HEK293 (cell line): ENCODE results near the gene TRAT1.

ENCODE experiments used
- CTCF ChIA-PET: fragments of 350-600 bp; formaldehyde crosslinking; extraction: SDS; loops from one replicate; lab custom pipeline; 2021; ENCODE audit warnings: antibody characterized with exemption; lab: Yijun Ruan, JAX
- POLR2A ChIA-PET: fragments of 300-600 bp; formaldehyde crosslinking; extraction: SDS; loops from one replicate; lab custom pipeline; 2020; ENCODE audit warnings: antibody characterized with exemption, inconsistent platforms; lab: Yijun Ruan, JAX
- H3K27ac ChIP-seq: fragments of 200-500 bp; sonication (Bioruptor generic); 2 replicates; pipeline ENCODE4 v1.5.1; 2014; ENCODE audit warnings: low read depth, low read length, control low read depth, inconsistent platforms; ENCODE audit errors: extremely low read depth
- H3K36me3 ChIP-seq, 2 experiments: fragments of 200-500 bp in 1 of 2; sonication (Bioruptor generic) in 1 of 2; 1 replicate in 1 of 2; 2 replicates in 1 of 2; pipeline ENCODE4 v1.5.1; 2014 to 2017; ENCODE audit warnings: inconsistent platforms in 2 of 2, low read length in 2 of 2; ENCODE audit not compliant: control insufficient read depth in 2 of 2, insufficient read depth in 1 of 2
- H3K4me1 ChIP-seq: fragments of 200-500 bp; sonication (Bioruptor generic); 2 replicates; pipeline ENCODE4 v1.5.1; 2014; ENCODE audit warnings: mild to moderate bottlenecking, low read length, inconsistent platforms; ENCODE audit not compliant: control insufficient read depth, insufficient read depth
- H3K4me3 ChIP-seq: 2 replicates; pipeline ENCODE4 v1.5.1; 2011; ENCODE audit warnings: low read depth, mild to moderate bottlenecking, control low read depth, low read length, moderate library complexity
- H3K9me3 ChIP-seq: fragments of 200-500 bp; sonication (Bioruptor generic); 2 replicates; pipeline ENCODE4 v1.5.1; 2014; ENCODE audit warnings: low read depth, low read length, inconsistent platforms; ENCODE audit not compliant: control insufficient read depth, insufficient read depth
- FEZF1 ChIP-seq: fragments of 450-650 bp; formaldehyde crosslinking; IDR thresholded peaks from 2 replicates; pipeline ENCODE4 v1.5.1; 2016; ENCODE audit warnings: missing biosample characterization, missing genetic modification characterization
- IKZF3 ChIP-seq: fragments of 450-650 bp; IDR thresholded peaks from 2 replicates; pipeline ENCODE4 v1.5.0; 2018; ENCODE audit warnings: missing biosample characterization, mild to moderate bottlenecking, missing genetic modification characterization, moderate library complexity
- PRDM1 ChIP-seq: fragments of 450-650 bp; formaldehyde crosslinking; IDR thresholded peaks from 2 replicates; pipeline ENCODE4; 2016; ENCODE audit warnings: missing biosample characterization, missing genetic modification characterization
- ZBTB17 ChIP-seq: fragments of 450-650 bp; formaldehyde crosslinking; IDR thresholded peaks from 2 replicates; pipeline ENCODE4 v1.5.1; 2016; ENCODE audit warnings: missing biosample characterization, missing genetic modification characterization
- ZEB2 ChIP-seq: fragments of 450-650 bp; formaldehyde crosslinking; IDR thresholded peaks from 2 replicates; pipeline ENCODE4 v1.5.1; 2016; ENCODE audit warnings: missing biosample characterization, missing genetic modification characterization
- ZIC2 ChIP-seq: fragments of 450-650 bp; formaldehyde crosslinking; IDR thresholded peaks from 2 replicates; pipeline ENCODE4 v1.5.1; 2016; ENCODE audit warnings: missing biosample characterization, missing genetic modification characterization
- ZNF114 ChIP-seq: fragments of 450-650 bp; formaldehyde crosslinking; IDR thresholded peaks from 2 replicates; pipeline ENCODE4 v1.5.0; 2017; ENCODE audit warnings: missing biosample characterization, missing genetic modification characterization
- ZNF132 ChIP-seq: fragments of 450-650 bp; formaldehyde crosslinking; IDR thresholded peaks from 2 replicates; pipeline ENCODE4 v1.5.1; 2017; ENCODE audit warnings: missing biosample characterization, missing genetic modification characterization, borderline replicate concordance
- ZNF155 ChIP-seq: fragments of 450-650 bp; formaldehyde crosslinking; IDR thresholded peaks from 2 replicates; pipeline ENCODE4 v1.5.1; 2016; ENCODE audit warnings: missing biosample characterization, missing genetic modification characterization
- ZNF169 ChIP-seq: fragments of 450-650 bp; formaldehyde crosslinking; IDR thresholded peaks from 2 replicates; pipeline ENCODE4 v1.5.1; 2016; ENCODE audit warnings: missing biosample characterization, missing genetic modification characterization
- ZNF391 ChIP-seq: fragments of 450-650 bp; formaldehyde crosslinking; IDR thresholded peaks from 2 replicates; pipeline ENCODE4 v1.5.1; 2016; ENCODE audit warnings: low read depth, missing biosample characterization, missing genetic modification characterization, borderline replicate concordance
- ZNF530 ChIP-seq: fragments of 450-650 bp; formaldehyde crosslinking; IDR thresholded peaks from 2 replicates; pipeline ENCODE4 v1.5.1; 2016; ENCODE audit warnings: low read depth, missing biosample characterization, missing genetic modification characterization
- ZNF544 ChIP-seq: fragments of 450-650 bp; formaldehyde crosslinking; IDR thresholded peaks from 2 replicates; pipeline ENCODE4 v1.5.0; 2017; ENCODE audit warnings: missing biosample characterization, missing genetic modification characterization
- ZNF560 ChIP-seq: fragments of 450-650 bp; formaldehyde crosslinking; IDR thresholded peaks from 2 replicates; pipeline ENCODE4 v1.5.1; 2017; ENCODE audit warnings: missing biosample characterization, missing genetic modification characterization, borderline replicate concordance
- ZNF768 ChIP-seq: fragments of 450-650 bp; formaldehyde crosslinking; IDR thresholded peaks from 2 replicates; pipeline ENCODE4 v1.5.1; 2018; ENCODE audit warnings: missing biosample characterization, mild to moderate bottlenecking, missing genetic modification characterization
- ZXDB ChIP-seq: fragments of 450-650 bp; formaldehyde crosslinking; IDR thresholded peaks from 2 replicates; pipeline ENCODE4 v1.5.1; 2016; ENCODE audit warnings: missing biosample characterization, missing genetic modification characterization
- TF ChIP-seq, protein P1 (sequence below): fragments of 450-650 bp; formaldehyde crosslinking; IDR thresholded peaks from 2 replicates; pipeline ENCODE4; 2016; ENCODE audit warnings: missing biosample characterization, missing genetic modification characterization
- TF ChIP-seq, protein P2 (sequence below): fragments of 450-650 bp; formaldehyde crosslinking; IDR thresholded peaks from 2 replicates; pipeline ENCODE4 v1.5.1; 2016; ENCODE audit warnings: missing biosample characterization, missing genetic modification characterization
- TF ChIP-seq, protein P3 (sequence below): fragments of 450-650 bp; formaldehyde crosslinking; IDR thresholded peaks from 2 replicates; pipeline ENCODE4 v1.5.1; 2017; ENCODE audit warnings: missing biosample characterization, missing genetic modification characterization
- TF ChIP-seq, protein P4 (sequence below): fragments of 450-650 bp; formaldehyde crosslinking; IDR thresholded peaks from 2 replicates; pipeline ENCODE4 v1.5.1; 2017; ENCODE audit warnings: missing biosample characterization, missing genetic modification characterization
- TF ChIP-seq, protein P5 (sequence below): fragments of 450-650 bp; formaldehyde crosslinking; IDR thresholded peaks from 2 replicates; pipeline ENCODE4 v1.5.1; 2017; ENCODE audit warnings: missing biosample characterization, missing genetic modification characterization
- TF ChIP-seq, protein P6 (sequence below): fragments of 450-650 bp; formaldehyde crosslinking; IDR thresholded peaks from 2 replicates; pipeline ENCODE4 v1.5.1; 2016; ENCODE audit warnings: missing biosample characterization, missing genetic modification characterization

Gene TRAT1

DNA sequence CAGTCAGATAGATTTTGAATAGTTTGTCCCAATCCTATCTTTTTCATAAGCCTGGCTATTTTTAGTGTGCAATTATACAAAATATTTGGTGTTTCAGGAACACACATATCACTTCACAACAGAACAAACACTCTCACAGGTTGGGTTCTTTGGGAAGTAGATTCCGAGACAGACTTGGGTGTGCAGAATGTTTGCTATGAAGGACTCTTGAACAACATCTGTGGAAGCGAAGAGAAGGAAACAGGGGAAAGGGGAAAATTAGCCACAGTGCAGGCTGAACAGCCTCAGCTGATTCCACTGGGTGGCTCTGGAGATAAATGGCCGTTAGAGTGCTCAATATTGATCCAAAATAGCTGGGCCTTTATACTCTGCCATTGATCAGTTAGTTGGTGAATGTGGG is 69.2 kb downstream of the TRAT1 start:
- no peak overlapping the region for H3K4me3 ChIP-seq
- no peaks in the 10 kb centered on the region for H3K36me3 ChIP-seq
- ChIA-PET CTCF (no interaction called here), POLR2A (no interaction called here)
- no peaks in the 10 kb centered on the region for H3K9me3 ChIP-seq
- TF ChIP-seq ZNF530 (tag by site-specific recombination), result no peak
- no peak for TF ChIP-seq ZXDB (tag by site-specific recombination)
- no peak for TF ChIP-seq ZBTB17
- TF ChIP-seq, protein P1, sequence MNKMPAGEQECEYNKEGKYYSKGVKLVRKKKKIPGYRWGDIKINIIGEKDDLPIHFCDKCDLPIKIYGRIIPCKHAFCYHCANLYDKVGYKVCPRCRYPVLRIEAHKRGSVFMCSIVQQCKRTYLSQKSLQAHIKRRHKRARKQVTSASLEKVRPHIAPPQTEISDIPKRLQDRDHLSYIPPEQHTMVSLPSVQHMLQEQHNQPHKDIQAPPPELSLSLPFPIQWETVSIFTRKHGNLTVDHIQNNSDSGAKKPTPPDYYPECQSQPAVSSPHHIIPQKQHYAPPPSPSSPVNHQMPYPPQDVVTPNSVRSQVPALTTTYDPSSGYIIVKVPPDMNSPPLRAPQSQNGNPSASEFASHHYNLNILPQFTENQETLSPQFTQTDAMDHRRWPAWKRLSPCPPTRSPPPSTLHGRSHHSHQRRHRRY (tag by site-specific recombination), result no peak
- no peak for TF ChIP-seq ZIC2 (tag by site-specific recombination)
- TF ChIP-seq, protein P2, sequence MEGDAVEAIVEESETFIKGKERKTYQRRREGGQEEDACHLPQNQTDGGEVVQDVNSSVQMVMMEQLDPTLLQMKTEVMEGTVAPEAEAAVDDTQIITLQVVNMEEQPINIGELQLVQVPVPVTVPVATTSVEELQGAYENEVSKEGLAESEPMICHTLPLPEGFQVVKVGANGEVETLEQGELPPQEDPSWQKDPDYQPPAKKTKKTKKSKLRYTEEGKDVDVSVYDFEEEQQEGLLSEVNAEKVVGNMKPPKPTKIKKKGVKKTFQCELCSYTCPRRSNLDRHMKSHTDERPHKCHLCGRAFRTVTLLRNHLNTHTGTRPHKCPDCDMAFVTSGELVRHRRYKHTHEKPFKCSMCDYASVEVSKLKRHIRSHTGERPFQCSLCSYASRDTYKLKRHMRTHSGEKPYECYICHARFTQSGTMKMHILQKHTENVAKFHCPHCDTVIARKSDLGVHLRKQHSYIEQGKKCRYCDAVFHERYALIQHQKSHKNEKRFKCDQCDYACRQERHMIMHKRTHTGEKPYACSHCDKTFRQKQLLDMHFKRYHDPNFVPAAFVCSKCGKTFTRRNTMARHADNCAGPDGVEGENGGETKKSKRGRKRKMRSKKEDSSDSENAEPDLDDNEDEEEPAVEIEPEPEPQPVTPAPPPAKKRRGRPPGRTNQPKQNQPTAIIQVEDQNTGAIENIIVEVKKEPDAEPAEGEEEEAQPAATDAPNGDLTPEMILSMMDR (tag by site-specific recombination), result no peak
- TF ChIP-seq, protein P3, sequence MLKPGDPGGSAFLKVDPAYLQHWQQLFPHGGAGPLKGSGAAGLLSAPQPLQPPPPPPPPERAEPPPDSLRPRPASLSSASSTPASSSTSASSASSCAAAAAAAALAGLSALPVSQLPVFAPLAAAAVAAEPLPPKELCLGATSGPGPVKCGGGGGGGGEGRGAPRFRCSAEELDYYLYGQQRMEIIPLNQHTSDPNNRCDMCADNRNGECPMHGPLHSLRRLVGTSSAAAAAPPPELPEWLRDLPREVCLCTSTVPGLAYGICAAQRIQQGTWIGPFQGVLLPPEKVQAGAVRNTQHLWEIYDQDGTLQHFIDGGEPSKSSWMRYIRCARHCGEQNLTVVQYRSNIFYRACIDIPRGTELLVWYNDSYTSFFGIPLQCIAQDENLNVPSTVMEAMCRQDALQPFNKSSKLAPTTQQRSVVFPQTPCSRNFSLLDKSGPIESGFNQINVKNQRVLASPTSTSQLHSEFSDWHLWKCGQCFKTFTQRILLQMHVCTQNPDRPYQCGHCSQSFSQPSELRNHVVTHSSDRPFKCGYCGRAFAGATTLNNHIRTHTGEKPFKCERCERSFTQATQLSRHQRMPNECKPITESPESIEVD (tag by site-specific recombination), result no peak
- no peak for TF ChIP-seq ZNF768 (tag by site-specific recombination)
- no peak for TF ChIP-seq ZNF155 (tag by site-specific recombination)
- TF ChIP-seq ZNF560 (tag by site-specific recombination), result no peak
- TF ChIP-seq IKZF3 (tag by site-specific recombination), result no peak
- no peak overlapping the region for H3K27ac ChIP-seq
- no peaks in the 10 kb centered on the region for H3K4me1 ChIP-seq

DNA sequence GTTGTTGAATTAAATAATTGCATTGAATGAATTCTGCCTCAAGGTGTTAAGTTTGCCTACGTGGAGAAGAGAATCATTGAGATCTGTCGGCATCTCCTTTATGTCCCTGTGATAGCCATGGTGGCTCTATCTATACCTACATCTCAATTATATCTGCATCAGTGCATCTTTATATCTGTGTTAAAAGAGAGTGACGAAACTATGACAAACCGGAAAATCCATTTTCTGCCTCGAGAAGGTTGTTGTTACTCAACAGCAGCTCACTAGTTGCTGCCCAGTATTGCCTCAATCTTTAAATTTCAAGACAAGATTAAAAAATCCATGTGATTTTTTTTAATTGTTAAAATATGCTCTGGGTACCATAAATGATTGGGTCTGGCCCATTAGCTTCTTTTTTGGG is 72.4 kb downstream of the TRAT1 start:
- POLR2A ChIA-PET, result no interaction called here
- Histone ChIP-seq H3K4me1 (no peaks in the 10 kb centered on the region), H3K4me3 (no peak overlapping the region), H3K36me3 (no peaks in the 10 kb centered on the region), H3K27ac (no peak overlapping the region), H3K9me3 (no peaks in the 10 kb centered on the region)
- no peak for TF ChIP-seq FEZF1
- CTCF ChIA-PET, result no interaction called here

DNA sequence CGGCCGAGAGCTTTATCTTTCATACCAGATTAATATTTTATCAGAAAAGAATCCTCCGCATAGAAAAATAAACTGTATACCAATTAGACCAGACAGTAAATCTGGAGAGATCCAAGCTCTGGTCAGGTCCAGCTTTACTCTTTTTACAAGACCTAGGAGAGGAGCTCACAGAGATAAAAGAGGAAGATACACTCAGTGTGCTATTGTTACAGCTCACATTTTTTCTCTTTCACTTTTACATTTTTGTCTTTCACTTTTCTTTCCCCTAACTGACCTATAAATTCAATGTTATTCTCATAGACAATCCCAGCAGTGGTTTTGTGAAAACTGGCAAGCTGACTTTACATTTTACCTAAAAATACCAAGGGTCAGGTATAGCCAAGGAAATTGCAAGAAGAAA is 75.3 kb downstream of the TRAT1 start:
- Histone ChIP-seq H3K4me3 (no peak overlapping the region), H3K4me1 (no peaks in the 10 kb centered on the region), H3K9me3 (no peaks in the 10 kb centered on the region), H3K27ac (no peak overlapping the region), H3K36me3 (no peaks in the 10 kb centered on the region)
- POLR2A ChIA-PET, result no interaction called here
- CTCF ChIA-PET, result interaction anchor here (0.7 kb wide), 1 partner anchor 17 kb away, joined by 3 read pairs; no protein-coding TSS in a partner anchor
- TF ChIP-seq ZNF132 (tag by site-specific recombination) (no peak), ZNF169 (tag by site-specific recombination) (no peak), ZEB2 (tag by site-specific recombination) (no peak), ZNF391 (tag by site-specific recombination) (no peak), ZNF544 (tag by site-specific recombination) (no peak), ZNF114 (no peak), PRDM1 (no peak)
- TF ChIP-seq, protein P4, sequence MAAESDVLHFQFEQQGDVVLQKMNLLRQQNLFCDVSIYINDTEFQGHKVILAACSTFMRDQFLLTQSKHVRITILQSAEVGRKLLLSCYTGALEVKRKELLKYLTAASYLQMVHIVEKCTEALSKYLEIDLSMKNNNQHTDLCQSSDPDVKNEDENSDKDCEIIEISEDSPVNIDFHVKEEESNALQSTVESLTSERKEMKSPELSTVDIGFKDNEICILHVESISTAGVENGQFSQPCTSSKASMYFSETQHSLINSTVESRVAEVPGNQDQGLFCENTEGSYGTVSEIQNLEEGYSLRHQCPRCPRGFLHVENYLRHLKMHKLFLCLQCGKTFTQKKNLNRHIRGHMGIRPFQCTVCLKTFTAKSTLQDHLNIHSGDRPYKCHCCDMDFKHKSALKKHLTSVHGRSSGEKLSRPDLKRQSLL (tag by site-specific recombination), result no peak
- TF ChIP-seq, protein P5, sequence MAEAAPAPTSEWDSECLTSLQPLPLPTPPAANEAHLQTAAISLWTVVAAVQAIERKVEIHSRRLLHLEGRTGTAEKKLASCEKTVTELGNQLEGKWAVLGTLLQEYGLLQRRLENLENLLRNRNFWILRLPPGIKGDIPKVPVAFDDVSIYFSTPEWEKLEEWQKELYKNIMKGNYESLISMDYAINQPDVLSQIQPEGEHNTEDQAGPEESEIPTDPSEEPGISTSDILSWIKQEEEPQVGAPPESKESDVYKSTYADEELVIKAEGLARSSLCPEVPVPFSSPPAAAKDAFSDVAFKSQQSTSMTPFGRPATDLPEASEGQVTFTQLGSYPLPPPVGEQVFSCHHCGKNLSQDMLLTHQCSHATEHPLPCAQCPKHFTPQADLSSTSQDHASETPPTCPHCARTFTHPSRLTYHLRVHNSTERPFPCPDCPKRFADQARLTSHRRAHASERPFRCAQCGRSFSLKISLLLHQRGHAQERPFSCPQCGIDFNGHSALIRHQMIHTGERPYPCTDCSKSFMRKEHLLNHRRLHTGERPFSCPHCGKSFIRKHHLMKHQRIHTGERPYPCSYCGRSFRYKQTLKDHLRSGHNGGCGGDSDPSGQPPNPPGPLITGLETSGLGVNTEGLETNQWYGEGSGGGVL, result no peak
- TF ChIP-seq, protein P6, sequence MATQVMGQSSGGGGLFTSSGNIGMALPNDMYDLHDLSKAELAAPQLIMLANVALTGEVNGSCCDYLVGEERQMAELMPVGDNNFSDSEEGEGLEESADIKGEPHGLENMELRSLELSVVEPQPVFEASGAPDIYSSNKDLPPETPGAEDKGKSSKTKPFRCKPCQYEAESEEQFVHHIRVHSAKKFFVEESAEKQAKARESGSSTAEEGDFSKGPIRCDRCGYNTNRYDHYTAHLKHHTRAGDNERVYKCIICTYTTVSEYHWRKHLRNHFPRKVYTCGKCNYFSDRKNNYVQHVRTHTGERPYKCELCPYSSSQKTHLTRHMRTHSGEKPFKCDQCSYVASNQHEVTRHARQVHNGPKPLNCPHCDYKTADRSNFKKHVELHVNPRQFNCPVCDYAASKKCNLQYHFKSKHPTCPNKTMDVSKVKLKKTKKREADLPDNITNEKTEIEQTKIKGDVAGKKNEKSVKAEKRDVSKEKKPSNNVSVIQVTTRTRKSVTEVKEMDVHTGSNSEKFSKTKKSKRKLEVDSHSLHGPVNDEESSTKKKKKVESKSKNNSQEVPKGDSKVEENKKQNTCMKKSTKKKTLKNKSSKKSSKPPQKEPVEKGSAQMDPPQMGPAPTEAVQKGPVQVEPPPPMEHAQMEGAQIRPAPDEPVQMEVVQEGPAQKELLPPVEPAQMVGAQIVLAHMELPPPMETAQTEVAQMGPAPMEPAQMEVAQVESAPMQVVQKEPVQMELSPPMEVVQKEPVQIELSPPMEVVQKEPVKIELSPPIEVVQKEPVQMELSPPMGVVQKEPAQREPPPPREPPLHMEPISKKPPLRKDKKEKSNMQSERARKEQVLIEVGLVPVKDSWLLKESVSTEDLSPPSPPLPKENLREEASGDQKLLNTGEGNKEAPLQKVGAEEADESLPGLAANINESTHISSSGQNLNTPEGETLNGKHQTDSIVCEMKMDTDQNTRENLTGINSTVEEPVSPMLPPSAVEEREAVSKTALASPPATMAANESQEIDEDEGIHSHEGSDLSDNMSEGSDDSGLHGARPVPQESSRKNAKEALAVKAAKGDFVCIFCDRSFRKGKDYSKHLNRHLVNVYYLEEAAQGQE, result no peak
